SH-SY5Y (cell line): ENCODE measurements around the gene OR51B2.

Experiments used
- GATA2 ChIP-seq: IDR thresholded peaks from 2 replicates; pipeline ENCODE4 v1.6.1; 2011; ENCODE audit warnings: mild to moderate bottlenecking, low read depth, low read length
- GATA3 ChIP-seq: IDR thresholded peaks from 2 replicates; pipeline ENCODE4 v1.6.1; 2011; ENCODE audit warnings: low read depth, mild to moderate bottlenecking, low read length, moderate library complexity

DNA sequence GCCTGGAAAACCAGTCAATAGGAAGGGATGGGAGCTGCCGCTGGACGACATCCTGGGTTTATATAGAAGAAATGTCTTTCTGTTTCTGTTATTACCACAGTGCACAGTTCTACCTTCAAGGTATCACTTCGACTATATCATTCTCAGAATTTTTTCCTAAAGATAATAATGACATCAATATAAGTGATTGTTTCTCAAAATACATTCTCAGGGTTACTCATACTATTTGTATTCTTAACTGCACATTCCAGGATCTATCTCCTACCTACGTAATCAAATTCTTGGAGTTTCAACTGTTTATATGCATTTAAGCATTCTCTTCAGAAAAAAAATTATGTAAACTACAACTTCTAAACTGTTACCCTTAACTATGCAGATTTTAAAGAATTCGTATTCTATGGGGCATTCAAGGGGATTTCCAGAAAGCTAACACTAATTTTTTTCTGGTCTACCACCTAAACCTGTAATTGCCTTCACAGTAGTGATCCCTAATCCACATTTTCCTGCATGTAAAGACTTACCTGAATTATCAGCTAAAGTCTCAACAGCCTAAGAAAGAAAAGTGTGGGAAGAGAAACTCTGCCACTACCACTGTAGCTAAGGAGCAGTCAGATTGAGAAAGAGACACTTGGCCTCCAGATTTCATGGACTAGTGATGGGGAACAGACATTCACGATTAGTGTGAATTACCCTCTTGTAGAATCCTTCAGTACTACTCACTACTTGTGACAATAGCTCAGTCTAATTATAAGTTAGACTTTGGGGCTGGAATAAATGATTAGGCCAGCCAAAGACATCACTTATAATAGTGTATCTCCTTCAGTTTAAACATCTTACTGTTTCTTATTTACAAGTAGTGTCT is 19.6 kb upstream of the OR51B2 start, which contains the start of gene OR51B5:
- no peak for TF ChIP-seq GATA3
- TF ChIP-seq GATA2: no peak
